Endothelial cell of umbilical vein (primary cell): ENCODE measurements around the gene MDN1. TPM values are rescaled to one million over a fixed set of nuclear protein-coding genes. Genes with fewer than 3 reads are reported as not detected.

Experiments
- BruUV-seq: library from RNA; stranded (reverse); fragments of 400-500 nt; replicated peaks from 2 replicates; lab custom pipeline; 2021; lab: Mats Ljungman, UMichigan
- CTCF ChIA-PET: fragments of 300-600, 350-600 bp; sonication (Branson Sonifier 250); formaldehyde crosslinking; loops from one replicate; lab custom pipeline; 2021; ENCODE audit warnings: antibody characterized with exemption, inconsistent platforms; lab: Charles Lee
- POLR2A ChIA-PET: fragments of 300-600, 350-600 bp; sonication (Branson Sonifier 250); formaldehyde crosslinking; loops from one replicate; lab custom pipeline; 2021; ENCODE audit warnings: antibody characterized with exemption, inconsistent platforms; lab: Charles Lee
- DNase-seq: peaks from one replicate; pipeline ENCODE4 v3.0.0-alpha.2; 2011; ENCODE audit warnings: low read depth, low spot score
- FAIRE-seq: peaks from 2 replicates; lab custom pipeline; 2011; peaks lifted over from hg19 to GRCh38; lab: Jason Lieb, UNC
- H2AFZ ChIP-seq: 2 replicates; pipeline ENCODE4 v1.6.0; 2012; ENCODE audit warnings: low read depth, low read length, control low read depth, inconsistent platforms
- H3K27ac ChIP-seq: 2 replicates; pipeline ENCODE4 v1.5.1; 2011; ENCODE audit warnings: low read depth, mild to moderate bottlenecking, control low read depth, low read length, moderate library complexity; ENCODE audit not compliant: insufficient read depth
- H3K27me3 ChIP-seq, 2 experiments: 2 replicates each; pipeline versions ENCODE4 v1.6.0 to v1.6.1; 2011; ENCODE audit warnings: low read length in 2 of 2, mixed read lengths in 1 of 2; ENCODE audit not compliant: control insufficient read depth in 2 of 2, insufficient read depth in 2 of 2
- H3K36me3 ChIP-seq, 2 experiments: 2 replicates in 1 of 2; 3 replicates in 1 of 2; pipeline ENCODE4 v1.5.1; 2011; ENCODE audit warnings: low read length in 2 of 2, mild to moderate bottlenecking in 1 of 2, moderate library complexity in 1 of 2; ENCODE audit not compliant: control insufficient read depth in 2 of 2, insufficient read depth in 2 of 2; ENCODE audit errors: extremely low read depth in 1 of 2
- H3K4me1 ChIP-seq: 3 replicates; pipeline ENCODE4 v1.5.1; 2011; ENCODE audit warnings: mild to moderate bottlenecking, low read length; ENCODE audit not compliant: control insufficient read depth, insufficient read depth; ENCODE audit errors: extremely low read depth
- H3K4me2 ChIP-seq: 2 replicates; pipeline ENCODE4 v1.6.1; 2011; ENCODE audit warnings: low read length, control low read depth, mixed read lengths; ENCODE audit not compliant: insufficient read depth
- H3K4me3 ChIP-seq, 3 experiments: fragments of 200-600 bp in 1 of 3; sonication (generic), shearing (Covaris generic) in 1 of 3; replicated peaks in 1 of 3; 2 replicates each; pipeline ENCODE4 v1.5.1; 2011 to 2016; ENCODE audit warnings: control low read depth in 3 of 3, low read length in 3 of 3, mild to moderate bottlenecking in 2 of 3, inconsistent platforms in 1 of 3, low read depth in 1 of 3, moderate library complexity in 1 of 3; ENCODE audit not compliant: insufficient read depth in 1 of 3
- H3K79me2 ChIP-seq: 2 replicates; pipeline ENCODE4 v1.6.0; 2012; ENCODE audit warnings: low read length, inconsistent platforms; ENCODE audit not compliant: control insufficient read depth, insufficient read depth
- H3K9ac ChIP-seq: replicated peaks from 2 replicates; pipeline ENCODE3; 2011; ENCODE audit warnings: low read length, control low read depth; ENCODE audit not compliant: insufficient read depth; ENCODE audit errors: extremely low read depth
- H3K9me1 ChIP-seq: replicated peaks from 3 replicates; pipeline ENCODE4 v1.6.0; 2011; ENCODE audit warnings: mild to moderate bottlenecking, low read length; ENCODE audit not compliant: control insufficient read depth, insufficient read depth; ENCODE audit errors: extremely low read depth
- H3K9me3 ChIP-seq: replicated peaks from 2 replicates; pipeline ENCODE4 v1.5.1; 2012; ENCODE audit warnings: low read length, inconsistent platforms; ENCODE audit not compliant: control insufficient read depth, insufficient read depth
- H4K20me1 ChIP-seq: replicated peaks from 2 replicates; pipeline ENCODE3; 2011; ENCODE audit warnings: mild to moderate bottlenecking, low read length; ENCODE audit not compliant: control insufficient read depth, insufficient read depth; ENCODE audit errors: extremely low read depth
- CTCF ChIP-seq, 2 donors: IDR thresholded peaks; 1 replicate in 1 of 2; 2 replicates in 1 of 2; pipeline ENCODE4 v1.5.1; 2011; ENCODE audit warnings: low read length in 2 of 2, mild to moderate bottlenecking in 2 of 2, moderate library complexity in 2 of 2, control low read depth in 1 of 2, inconsistent platforms in 1 of 2, low read depth in 1 of 2; ENCODE audit not compliant: insufficient read depth in 1 of 2; ENCODE audit errors: extremely low read depth in 1 of 2
- EZH2 ChIP-seq: IDR thresholded peaks from 2 replicates; pipeline ENCODE4 v1.6.1; 2012; ENCODE audit warnings: borderline replicate concordance, low read depth, mild to moderate bottlenecking, moderate library complexity, low read length, inconsistent platforms; ENCODE audit not compliant: severe bottlenecking
- FOS ChIP-seq: IDR thresholded peaks from 2 replicates; pipeline ENCODE4 v1.6.1; 2011; ENCODE audit warnings: mild to moderate bottlenecking, low read length, moderate library complexity, borderline replicate concordance; ENCODE audit not compliant: insufficient read depth
- GATA2 ChIP-seq: IDR thresholded peaks from 2 replicates; pipeline ENCODE4 v1.7.0; 2011; ENCODE audit warnings: low read depth, mild to moderate bottlenecking, moderate library complexity, mixed read lengths, low read length; ENCODE audit not compliant: insufficient read length, insufficient read depth
- JUN ChIP-seq: IDR thresholded peaks from 2 replicates; pipeline ENCODE4 v1.6.1; 2011; ENCODE audit warnings: borderline replicate concordance, low read depth; ENCODE audit not compliant: insufficient read length, insufficient read depth
- MAX ChIP-seq: IDR thresholded peaks from 2 replicates; pipeline ENCODE4 v1.6.1; 2011; ENCODE audit not compliant: insufficient read depth, insufficient read length
- MYC ChIP-seq: IDR thresholded peaks from one replicate; pipeline ENCODE4 v1.6.1; 2011; ENCODE audit warnings: mild to moderate bottlenecking, low read depth, low read length
- POLR2A ChIP-seq: IDR thresholded peaks from 2 replicates; pipeline ENCODE4 v1.6.1; 2012; ENCODE audit warnings: low read depth, mild to moderate bottlenecking, control low read depth, low read length
- POLR2AphosphoS5 ChIP-seq: IDR thresholded peaks from 2 replicates; pipeline ENCODE4 v1.6.1; 2012; ENCODE audit warnings: low read depth, mild to moderate bottlenecking, control low read depth, low read length, moderate library complexity; ENCODE audit not compliant: insufficient read depth
- dilution Hi-C: fragments of 300-500 bp; cut with MboI; formaldehyde crosslinking; loops from one replicate; pipeline ENCODE4 v1.15.0; 2019; ENCODE audit warnings: low sequenced_read_pairs; ENCODE audit not compliant: extremely low pct_ligation_motif_present
- intact Hi-C: fragments of 100-400 bp; cut with micrococcal nuclease; formaldehyde crosslinking; loops from one replicate; pipeline ENCODE4 v1.10.0; 2022
- polyA plus RNA-seq, 4 experiments: library from polyadenylated mRNA; depleted of rRNA in 3 of 4; stranded (reverse) in 3 of 4; unstranded in 1 of 4; fragments of >200 nt; gene quantifications; 2 replicates each; pipeline versions ENCODE4 v1.2.1 to v1.2.3, GENCODE V29; 2011 to 2012; ENCODE audit warnings: missing spikeins in 1 of 4
- total RNA-seq: library from RNA; stranded (reverse); gene quantifications from 2 replicates; pipeline ENCODE4 v1.2.3, GENCODE V29; 2021

The MDN1 gene
- total and polyA plus RNA-seq, 2 donors (not counting 3 experiments of a cell fraction or from before 2014, with no cell fraction given): 9.2 to 39.6 TPM

GRCh38 chr6:89803271-89803670 is 16.3 kb downstream of the MDN1 start:
- Histone ChIP-seq H3K36me3 (peaks cover 0 to 2% of the 10 kb centered on the region in 2 experiments), H2AFZ (no peak overlapping the region), H3K4me1 (no peaks in the 10 kb centered on the region), H4K20me1 (no peaks in the 10 kb centered on the region), H3K27me3 (no peaks in the 10 kb centered on the region), H3K9me1 (no peaks in the 10 kb centered on the region), H3K79me2 (peaks cover 33% of the 10 kb centered on the region), H3K4me2 (no peak overlapping the region), H3K9me3 (no peaks in the 10 kb centered on the region), H3K9ac (no peak overlapping the region), H3K4me3 (no peak overlapping the region), H3K27ac (no peak overlapping the region)
- DNase-seq (no peak), FAIRE-seq (no peak)
- dilution Hi-C loops: no loop called here
- POLR2A ChIA-PET: no interaction called here
- TF ChIP-seq FOS: no peak
- TF ChIP-seq GATA2: no peak
- TF ChIP-seq CTCF (IDR thresholded peaks at IDR 0.05; ENCODE audit: extremely low read depth in 1 of 2, insufficient read depth in 1 of 2, low read depth in 1 of 2, low read length in 2 of 2): no peak
- no peak for TF ChIP-seq POLR2A
- TF ChIP-seq MYC: no peak
- TF ChIP-seq EZH2: no peak
- no peak for TF ChIP-seq JUN
- no peak for TF ChIP-seq POLR2AphosphoS5
- no peak for TF ChIP-seq MAX
- intact Hi-C loops: no loop called here
- BruUV-seq: no TSS peak
- CTCF ChIA-PET: interaction anchor here (1.1 to 1.4 kb wide), 3 partner anchors 10 to 13 kb away, joined by 3 to 8 read pairs (median 4); no protein-coding TSS in a partner anchor
